Calu3 (cell line): Measurements from ENCODE around the gene GAA. TPM values are rescaled to one million over a fixed set of nuclear protein-coding genes. Genes with fewer than 3 reads are reported as not detected.

Experiments
- BruUV-seq: library from RNA; stranded (reverse); fragments of 400-500 nt; replicated peaks from 2 replicates; lab custom pipeline; 2021; lab: Mats Ljungman, UMichigan
- CTCF ChIA-PET: fragments of 300-600 bp; sonication (Branson Sonifier 250); formaldehyde crosslinking; loops from one replicate; lab custom pipeline; 2022; ENCODE audit warnings: antibody characterized with exemption; lab: Charles Lee
- DNase-seq: peaks from one replicate; pipeline ENCODE4 v3.0.0; 2022
- H3K27ac Mint-ChIP-seq: one replicate; pipeline ENCODE4 v1.8.0; 2022; ENCODE audit warnings: mixed read lengths; ENCODE audit not compliant: unreplicated experiment
- H3K27me3 Mint-ChIP-seq: one replicate; pipeline ENCODE4 v1.8.0; 2022; ENCODE audit warnings: mixed read lengths; ENCODE audit not compliant: unreplicated experiment
- H3K36me3 Mint-ChIP-seq: one replicate; pipeline ENCODE4 v1.8.0; 2022; ENCODE audit warnings: mild to moderate bottlenecking, moderate library complexity, mixed read lengths; ENCODE audit not compliant: insufficient read depth, unreplicated experiment
- H3K4me1 Mint-ChIP-seq: one replicate; pipeline ENCODE4 v1.8.0; 2022; ENCODE audit warnings: mild to moderate bottlenecking, low read depth, mixed read lengths; ENCODE audit not compliant: unreplicated experiment
- H3K4me3 Mint-ChIP-seq: one replicate; pipeline ENCODE4 v1.8.0; 2022; ENCODE audit warnings: mild to moderate bottlenecking, low read depth, moderate library complexity, mixed read lengths; ENCODE audit not compliant: unreplicated experiment
- H3K9me3 Mint-ChIP-seq: one replicate; pipeline ENCODE4 v1.8.0; 2022; ENCODE audit warnings: low read depth, mixed read lengths; ENCODE audit not compliant: unreplicated experiment
- intact Hi-C: fragments of 100-400 bp; cut with micrococcal nuclease; formaldehyde crosslinking; loops from one replicate; pipeline ENCODE4 v1.10.0; 2022; ENCODE audit not compliant: unreplicated experiment
- total RNA-seq: library from RNA; stranded (reverse); gene quantifications from 2 replicates; pipeline ENCODE4 v1.2.3, GENCODE V29; 2022
- TF ChIP-seq, protein P1 (sequence below): fragments of 200-600 bp; IDR thresholded peaks from one replicate; pipeline ENCODE4 v1.8.0; 2022; ENCODE audit warnings: antibody characterized with exemption; ENCODE audit not compliant: unreplicated experiment

Gene GAA
- total RNA-seq, 1 experiment from 2014 or later = 73.1 TPM

DNA sequence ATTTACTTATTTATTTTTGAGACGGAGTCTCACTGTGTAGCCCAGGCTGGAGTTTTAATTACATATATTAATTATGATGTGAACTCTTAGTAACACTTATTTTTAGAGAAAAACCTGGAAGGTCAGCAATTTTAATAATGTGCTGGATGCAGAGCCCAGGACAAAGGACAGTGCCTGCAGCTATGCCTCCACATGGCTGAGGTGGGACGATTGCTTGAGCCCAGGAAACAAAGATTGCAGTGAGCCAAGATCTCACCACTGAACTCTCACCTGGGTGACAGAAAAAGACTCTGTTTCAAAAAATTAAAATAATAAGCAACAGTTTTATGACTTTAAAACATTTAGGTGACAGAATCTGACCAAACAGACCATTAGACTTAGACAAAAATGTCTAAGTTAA is 57.5 kb downstream of the GAA start:
- intact Hi-C loops = no loop called here
- Mint-ChIP-seq H3K27me3 (peaks cover 29% of the 10 kb centered on the region), H3K4me3 (no peak overlapping the region), H3K9me3 (no peaks in the 10 kb centered on the region), H3K36me3 (no peaks in the 10 kb centered on the region), H3K4me1 (peaks cover 16% of the 10 kb centered on the region), H3K27ac (no peak overlapping the region)
- CTCF ChIA-PET = no interaction called here
- TF ChIP-seq, protein P1, sequence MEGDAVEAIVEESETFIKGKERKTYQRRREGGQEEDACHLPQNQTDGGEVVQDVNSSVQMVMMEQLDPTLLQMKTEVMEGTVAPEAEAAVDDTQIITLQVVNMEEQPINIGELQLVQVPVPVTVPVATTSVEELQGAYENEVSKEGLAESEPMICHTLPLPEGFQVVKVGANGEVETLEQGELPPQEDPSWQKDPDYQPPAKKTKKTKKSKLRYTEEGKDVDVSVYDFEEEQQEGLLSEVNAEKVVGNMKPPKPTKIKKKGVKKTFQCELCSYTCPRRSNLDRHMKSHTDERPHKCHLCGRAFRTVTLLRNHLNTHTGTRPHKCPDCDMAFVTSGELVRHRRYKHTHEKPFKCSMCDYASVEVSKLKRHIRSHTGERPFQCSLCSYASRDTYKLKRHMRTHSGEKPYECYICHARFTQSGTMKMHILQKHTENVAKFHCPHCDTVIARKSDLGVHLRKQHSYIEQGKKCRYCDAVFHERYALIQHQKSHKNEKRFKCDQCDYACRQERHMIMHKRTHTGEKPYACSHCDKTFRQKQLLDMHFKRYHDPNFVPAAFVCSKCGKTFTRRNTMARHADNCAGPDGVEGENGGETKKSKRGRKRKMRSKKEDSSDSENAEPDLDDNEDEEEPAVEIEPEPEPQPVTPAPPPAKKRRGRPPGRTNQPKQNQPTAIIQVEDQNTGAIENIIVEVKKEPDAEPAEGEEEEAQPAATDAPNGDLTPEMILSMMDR = no peak
- DNase-seq = no peak
- no TSS peak for BruUV-seq

DNA sequence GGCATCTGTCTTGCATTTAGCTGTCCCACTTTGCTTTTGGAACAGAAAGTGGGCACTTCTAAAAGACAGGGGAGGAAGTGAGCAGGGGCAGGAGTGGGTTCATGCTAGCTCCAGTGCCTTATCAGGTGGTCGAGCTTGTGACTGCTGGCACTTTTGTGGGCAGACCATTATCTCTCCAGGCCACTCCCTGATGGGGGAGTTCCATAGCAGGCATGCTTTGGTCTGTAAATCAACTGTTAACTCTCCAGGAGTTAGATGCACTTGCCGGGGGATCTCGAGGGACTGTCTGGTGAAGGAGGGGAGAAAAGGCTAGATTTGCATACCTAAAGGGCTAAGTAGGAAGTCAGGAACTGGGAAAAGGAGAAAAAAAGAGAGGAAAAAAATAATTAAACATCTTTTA is 59.2 kb downstream of the GAA start:
- no peaks in the 10 kb centered on the region for H3K9me3 Mint-ChIP-seq
- CTCF ChIA-PET = no interaction called here
- H3K27me3 Mint-ChIP-seq = peaks cover 29% of the 10 kb centered on the region
- DNase-seq = no peak
- no TSS peak for BruUV-seq
- H3K4me3 Mint-ChIP-seq = no peak overlapping the region
- H3K36me3 Mint-ChIP-seq = no peaks in the 10 kb centered on the region
- intact Hi-C loops = no loop called here
- no peak overlapping the region for H3K27ac Mint-ChIP-seq
- peaks cover 8% of the 10 kb centered on the region for H3K4me1 Mint-ChIP-seq
- TF ChIP-seq, protein P1 = no peak

DNA sequence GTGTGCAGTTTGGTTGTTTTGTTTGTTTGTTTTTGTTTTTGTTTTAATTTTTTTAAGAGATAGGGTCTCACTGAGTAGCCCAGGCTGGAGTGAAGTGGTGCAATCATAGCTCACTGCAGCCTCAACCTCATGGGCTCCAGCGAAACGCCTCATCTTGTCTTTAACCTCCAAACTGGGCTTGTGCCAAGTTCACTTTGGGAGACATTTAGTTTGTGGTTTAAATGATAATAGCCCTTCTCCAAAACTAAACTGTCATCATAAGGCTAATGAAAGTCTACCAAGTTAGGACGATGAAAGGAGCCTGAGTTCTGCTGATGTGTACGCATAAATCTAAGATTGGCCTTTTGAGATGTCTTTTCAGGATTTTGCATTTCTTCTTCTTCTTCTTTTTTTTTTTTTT is 62.0 kb downstream of the GAA start:
- Mint-ChIP-seq H3K27me3 (peaks cover 29% of the 10 kb centered on the region), H3K4me3 (no peak overlapping the region), H3K36me3 (no peaks in the 10 kb centered on the region), H3K27ac (no peak overlapping the region), H3K4me1 (no peaks in the 10 kb centered on the region), H3K9me3 (no peaks in the 10 kb centered on the region)
- BruUV-seq = no TSS peak
- DNase-seq = no peak
- intact Hi-C loops = no loop called here
- TF ChIP-seq, protein P1 = no peak
- CTCF ChIA-PET = interaction anchor here (0.6 kb wide), 1 partner anchor 15 kb away, joined by 5 read pairs; no protein-coding TSS in a partner anchor

DNA sequence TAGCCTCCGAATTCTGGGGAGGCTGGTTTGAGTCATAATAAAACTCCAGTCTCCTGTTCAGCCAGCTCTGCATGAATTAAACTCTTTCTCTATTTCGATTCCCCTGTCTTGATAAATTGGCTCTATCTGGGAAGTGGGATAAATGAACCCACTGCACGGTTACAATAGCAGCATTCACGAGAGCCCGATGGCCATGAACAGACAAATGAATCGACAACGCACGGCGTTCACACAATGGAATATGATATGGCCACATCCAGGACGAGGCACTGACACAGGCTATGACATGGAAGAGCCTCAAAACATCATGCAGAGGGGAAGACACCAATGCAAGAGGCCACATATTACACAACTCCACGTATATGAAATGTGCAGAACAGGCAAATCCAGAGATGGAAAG is 62.8 kb downstream of the GAA start:
- Mint-ChIP-seq H3K27me3 (peaks cover 26% of the 10 kb centered on the region), H3K27ac (no peak overlapping the region), H3K4me1 (peaks cover 7% of the 10 kb centered on the region), H3K9me3 (no peaks in the 10 kb centered on the region), H3K36me3 (peaks cover 5% of the 10 kb centered on the region), H3K4me3 (no peak overlapping the region)
- no TSS peak for BruUV-seq
- intact Hi-C loops = no loop called here
- CTCF ChIA-PET = interaction anchor here (0.5 kb wide), 1 partner anchor 47 kb away, joined by 3 read pairs; no protein-coding TSS in a partner anchor
- TF ChIP-seq, protein P1 = no peak
- DNase-seq = no peak
